Activated CD4-positive, alpha-beta T cell treated with anti-CD3 and anti-CD28 coated beads, Interleukin-2, amount 50 U/mL, for 1 hour (primary cell): Measurements from ENCODE around the gene HOMER2.
"Not testable (repeated sequence)": the region's sequence is repeated elsewhere in the genome, so short reads cannot be mapped to it uniquely, and the experiment has no call there.

Source experiments
- DNase-seq: peaks from one replicate; pipeline ENCODE4 v3.0.0-alpha.2; 2020

The HOMER2 gene

GRCh38 chr15:82923744-82924143, 28.8 kb downstream of the HOMER2 start:
- DNase-seq: no peak

- no peak for DNase-seq
These were observed 29.8 kb downstream of the HOMER2 start for GRCh38 chr15:82922737-82923136.

- DNase-seq: no peak
These were observed 30.6 kb downstream of the HOMER2 start for GRCh38 chr15:82921939-82922338.

GRCh38 chr15:82921242-82921641, 31.3 kb downstream of the HOMER2 start:
- no peak for DNase-seq

- DNase-seq: no peak
These were observed 33.2 kb downstream of the HOMER2 start for GRCh38 chr15:82919231-82919886.

- no peak for DNase-seq
These were observed 33.8 kb downstream of the HOMER2 start for GRCh38 chr15:82918607-82919230.

- no peak for DNase-seq
These were observed 34.4 kb downstream of the HOMER2 start for GRCh38 chr15:82918162-82918561.

- no peak for DNase-seq
These were observed 35.3 kb downstream of the HOMER2 start for GRCh38 chr15:82917249-82917648.

- no peak for DNase-seq
These were observed 36.2 kb downstream of the HOMER2 start for GRCh38 chr15:82916161-82916952.

- no peak for DNase-seq
These were observed 38.1 kb downstream of the HOMER2 start for GRCh38 chr15:82914396-82914795.

GRCh38 chr15:82911458-82911857, 41.1 kb downstream of the HOMER2 start:
- no peak for DNase-seq

GRCh38 chr15:82910721-82911120, 41.8 kb downstream of the HOMER2 start:
- DNase-seq: no peak

GRCh38 chr15:82909080-82909815, 43.3 kb downstream of the HOMER2 start:
- no peak for DNase-seq

- no peak for DNase-seq
These were observed 45.2 kb downstream of the HOMER2 start for GRCh38 chr15:82907350-82907749.

- no peak for DNase-seq
These were observed 47.9 kb downstream of the HOMER2 start for GRCh38 chr15:82904574-82904973.

GRCh38 chr15:82903511-82903910, 49.0 kb downstream of the HOMER2 start:
- DNase-seq: no peak

GRCh38 chr15:82901114-82901805, 51.3 kb downstream of the HOMER2 start:
- DNase-seq: no peak

GRCh38 chr15:82900511-82901060, 51.9 kb downstream of the HOMER2 start:
- DNase-seq: no peak

GRCh38 chr15:82898961-82899360, 53.6 kb downstream of the HOMER2 start:
- DNase-seq: no peak

GRCh38 chr15:82895983-82896382, 56.5 kb downstream of the HOMER2 start:
- no peak for DNase-seq

- DNase-seq: no peak
These were observed 57.5 kb downstream of the HOMER2 start for GRCh38 chr15:82894971-82895520.

GRCh38 chr15:82893473-82893872, 59.0 kb downstream of the HOMER2 start:
- DNase-seq: not testable (repeated sequence)
